HCT116 (cell line): Measurements from ENCODE around the gene RPRD1B. TPM values are rescaled to one million over a fixed set of nuclear protein-coding genes. Genes with fewer than 3 reads are reported as not detected.

Source experiments
- ATAC-seq: fragments of 200-7000 bp; cut with Tn5 transposase; 2 replicates; pipeline ENCODE4 v1.9.1; 2020; ENCODE audit warnings: mild to moderate bottlenecking, moderate library complexity
- BruUV-seq: library from RNA; stranded (reverse); fragments of 400-500 nt; replicated peaks from 2 replicates; lab custom pipeline; 2021; lab: Mats Ljungman, UMichigan
- CTCF ChIA-PET: fragments of 300-600 bp; sonication (Branson Sonifier 250); formaldehyde crosslinking; loops from one replicate; lab custom pipeline; 2021; ENCODE audit warnings: antibody characterized with exemption; lab: Charles Lee
- POLR2A ChIA-PET: fragments of 300-600, 350-600 bp; sonication (Branson Sonifier 250); formaldehyde crosslinking; loops from one replicate; lab custom pipeline; 2021; ENCODE audit warnings: antibody characterized with exemption; lab: Charles Lee
- RAD21 ChIA-PET, 2 experiments: fragments of 300-600 bp; sonication (Branson Sonifier 250); formaldehyde crosslinking; loops; one replicate each; lab custom pipeline; 2023; ENCODE audit warnings: low total read pairs in 2 of 2; ENCODE audit not compliant: uncharacterized antibody in 2 of 2, unreplicated experiment in 2 of 2, low non-redundant PET in 1 of 2; lab: Charles Lee
- DNase-seq: peaks from one replicate; pipeline ENCODE4 v3.0.0-alpha.2; 2010; ENCODE audit warnings: low read depth, low spot score
- H2AFZ ChIP-seq: fragments of 200-600 bp; shearing (Covaris generic), sonication (generic); 2 replicates; pipeline ENCODE4 v1.6.1; 2017; ENCODE audit warnings: low read depth, mixed run types, mixed read lengths, antibody characterized with exemption, low read length; ENCODE audit not compliant: poor library complexity, severe bottlenecking
- H3K27ac ChIP-seq: 2 replicates; pipeline ENCODE4 v1.5.1; 2012; ENCODE audit warnings: low read depth, low read length
- H3K27me3 ChIP-seq: fragments of 200-600 bp; sonication (generic); 2 replicates; pipeline ENCODE4 v1.6.1; 2016; ENCODE audit warnings: mixed run types, low read length, mixed read lengths; ENCODE audit not compliant: insufficient read depth
- H3K36me3 ChIP-seq, 2 experiments: fragments of 200-500 bp in 1 of 2; fragments of 200-600 bp in 1 of 2; sonication (Bioruptor generic) in 1 of 2; sonication (generic) in 1 of 2; 2 replicates each; pipeline versions ENCODE4 v1.5.1 to v1.6.1; 2014 to 2016; ENCODE audit warnings: low read length in 2 of 2, inconsistent platforms in 1 of 2, mixed read lengths in 1 of 2, mixed run types in 1 of 2; ENCODE audit not compliant: insufficient read depth in 2 of 2, control insufficient read depth in 1 of 2
- H3K4me1 ChIP-seq, 2 experiments: fragments of 200-600 bp in 1 of 2; sonication (generic) in 1 of 2; 2 replicates each; pipeline versions ENCODE4 v1.5.1 to v1.6.1; 2012 to 2017; ENCODE audit warnings: low read length in 2 of 2, inconsistent platforms in 1 of 2, mild to moderate bottlenecking in 1 of 2, mixed read lengths in 1 of 2, mixed run types in 1 of 2, moderate library complexity in 1 of 2; ENCODE audit not compliant: insufficient read depth in 2 of 2, control insufficient read depth in 1 of 2
- H3K4me2 ChIP-seq: fragments of 200-600 bp; sonication (generic); 2 replicates; pipeline ENCODE4 v1.6.1; 2017; ENCODE audit warnings: mixed run types, low read length, mixed read lengths
- H3K4me3 ChIP-seq, 2 experiments: fragments of 200-600 bp in 1 of 2; sonication (generic) in 1 of 2; replicated peaks in 1 of 2; 2 replicates each; pipeline ENCODE4 v1.5.1; 2011 to 2016; ENCODE audit warnings: low read length in 2 of 2, control low read depth in 1 of 2, low read depth in 1 of 2, mild to moderate bottlenecking in 1 of 2, mixed read lengths in 1 of 2, mixed run types in 1 of 2
- H3K79me2 ChIP-seq: fragments of 200-600 bp; sonication (generic); 2 replicates; pipeline ENCODE4 v1.6.1; 2017; ENCODE audit warnings: mild to moderate bottlenecking, mixed run types, low read length, moderate library complexity, mixed read lengths; ENCODE audit not compliant: insufficient read depth
- H3K9ac ChIP-seq: fragments of 200-600 bp; sonication (generic); 2 replicates; pipeline ENCODE4 v1.6.1; 2016; ENCODE audit warnings: low read length, mixed read lengths
- H3K9me2 ChIP-seq: fragments of 200-600 bp; sonication (generic), shearing (Covaris generic); 2 replicates; pipeline ENCODE4 v1.6.1; 2017; ENCODE audit warnings: mixed run types, mild to moderate bottlenecking, moderate library complexity; ENCODE audit not compliant: insufficient read depth
- H3K9me3 ChIP-seq, 2 experiments: fragments of 200-500 bp in 1 of 2; fragments of 200-600 bp in 1 of 2; sonication (Bioruptor generic) in 1 of 2; sonication (generic) in 1 of 2; 2 replicates each; pipeline ENCODE4 v1.6.1; 2014 to 2017; ENCODE audit warnings: low read length in 2 of 2, mixed read lengths in 2 of 2, inconsistent platforms in 1 of 2, low read depth in 1 of 2, mild to moderate bottlenecking in 1 of 2, mixed run types in 1 of 2, moderate library complexity in 1 of 2; ENCODE audit not compliant: control insufficient read depth in 1 of 2, insufficient read depth in 1 of 2
- H4K20me1 ChIP-seq: fragments of 200-600 bp; sonication (generic), shearing (Covaris generic); 2 replicates; pipeline ENCODE4 v1.6.1; 2017; ENCODE audit warnings: mixed run types, mild to moderate bottlenecking, moderate library complexity; ENCODE audit not compliant: insufficient read depth
- CBX3 ChIP-seq: IDR thresholded peaks from 2 replicates; pipeline ENCODE4 v1.6.1; 2012; ENCODE audit warnings: low read depth
- CEBPB ChIP-seq: IDR thresholded peaks from 2 replicates; pipeline ENCODE4 v1.6.1; 2012; ENCODE audit warnings: low read depth
- EGR1 ChIP-seq: IDR thresholded peaks from 2 replicates; pipeline ENCODE4 v1.6.1; 2012; ENCODE audit warnings: low read depth
- ELF1 ChIP-seq: IDR thresholded peaks from 2 replicates; pipeline ENCODE4 v1.6.1; 2012; ENCODE audit warnings: low read depth, borderline replicate concordance
- EZH2 ChIP-seq: fragments of 200-600 bp; sonication (generic); IDR thresholded peaks from 2 replicates; pipeline ENCODE4 v1.6.1; 2017; ENCODE audit warnings: antibody characterized with exemption, mixed run types
- FOSL1 ChIP-seq: IDR thresholded peaks from 2 replicates; pipeline ENCODE4 v1.6.1; 2012; ENCODE audit warnings: low read depth
- JUND ChIP-seq: IDR thresholded peaks from 2 replicates; pipeline ENCODE4 v1.6.1; 2012
- RAD21 ChIP-seq: IDR thresholded peaks from 2 replicates; pipeline ENCODE4 v1.6.1; 2012; ENCODE audit warnings: low read depth, mild to moderate bottlenecking
- SIN3A ChIP-seq: IDR thresholded peaks from 2 replicates; pipeline ENCODE4 v1.6.1; 2012; ENCODE audit warnings: low read depth
- SRF ChIP-seq: IDR thresholded peaks from 2 replicates; pipeline ENCODE4 v1.6.1; 2012; ENCODE audit warnings: low read depth
- TCF7L2 ChIP-seq: IDR thresholded peaks from 2 replicates; pipeline ENCODE4 v1.7.0; 2011; ENCODE audit warnings: borderline replicate concordance, inconsistent platforms; ENCODE audit not compliant: insufficient read depth, insufficient read length; ENCODE audit errors: extremely low read depth
- YY1 ChIP-seq: IDR thresholded peaks from 2 replicates; pipeline ENCODE4 v1.6.1; 2011; ENCODE audit warnings: low read length, low read depth, moderate library complexity, mild to moderate bottlenecking; ENCODE audit not compliant: insufficient replicate concordance; ENCODE audit errors: extremely low read depth
- intact Hi-C: fragments of 100-400 bp; cut with micrococcal nuclease; formaldehyde crosslinking; loops from 2 replicates; pipeline ENCODE4 v1.10.0; 2022
- total RNA-seq: library from RNA; stranded (reverse); gene quantifications from one replicate; pipeline ENCODE4 v1.2.1, GENCODE V29; 2021; ENCODE audit not compliant: unreplicated experiment
- TF ChIP-seq, protein P1 (sequence below): IDR thresholded peaks from 2 replicates; pipeline ENCODE4 v1.6.1; 2012

The RPRD1B gene
- total RNA-seq, 1 experiment from 2014 or later: 30.7 TPM

- no peaks in the 10 kb centered on the region for H3K9me2 ChIP-seq
- DNase-seq (no peak), ATAC-seq (no peak)
- no peaks in the 10 kb centered on the region for H3K79me2 ChIP-seq
- intact Hi-C loops: no loop called here
- H4K20me1 ChIP-seq: no peaks in the 10 kb centered on the region
- H3K27me3 ChIP-seq: no peaks in the 10 kb centered on the region
- H2AFZ ChIP-seq: no peak overlapping the region
- ChIA-PET CTCF (interaction anchor here (1.1 kb wide), 1 partner anchor 20 kb away, joined by 5 read pairs; no protein-coding TSS in a partner anchor), RAD21 (no interaction called here), POLR2A (no interaction called here)
- H3K36me3 ChIP-seq: peaks cover 13 to 15% of the 10 kb centered on the region in 2 experiments; a peak in 2 of 4 replicates
- H3K9me3 ChIP-seq: no peaks in the 10 kb centered on the region
- H3K9ac ChIP-seq: no peak overlapping the region
- H3K4me1 ChIP-seq: peaks cover 2 to 9% of the 10 kb centered on the region in 2 experiments; a peak in 1 of 4 replicates
- H3K4me3 ChIP-seq: no peak overlapping the region
- no TSS peak for BruUV-seq
- no peak overlapping the region for H3K27ac ChIP-seq
- TF ChIP-seq SRF: no peak
- no peak for TF ChIP-seq YY1
- no peak for TF ChIP-seq EGR1
- no peak for TF ChIP-seq ELF1
- TF ChIP-seq JUND: no peak
- no peak for TF ChIP-seq EZH2
- TF ChIP-seq CBX3: no peak
- TF ChIP-seq CEBPB: no peak
- no peak for TF ChIP-seq SIN3A
- TF ChIP-seq, protein P1, sequence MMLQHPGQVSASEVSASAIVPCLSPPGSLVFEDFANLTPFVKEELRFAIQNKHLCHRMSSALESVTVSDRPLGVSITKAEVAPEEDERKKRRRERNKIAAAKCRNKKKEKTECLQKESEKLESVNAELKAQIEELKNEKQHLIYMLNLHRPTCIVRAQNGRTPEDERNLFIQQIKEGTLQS: no peak
- no peak for TF ChIP-seq TCF7L2
- no peak for TF ChIP-seq FOSL1
- no peak for TF ChIP-seq RAD21
- no peak overlapping the region for H3K4me2 ChIP-seq
Measured at GRCh38 chr20:38093641-38094077, 60.1 kb downstream of the RPRD1B start.
